NCI-H2196 treated with DMSO at 0.1 percent for 48 hours (cell line): ENCODE data around the gene KRT81.
"Not testable (repeated sequence)": the region's sequence is repeated elsewhere in the genome, so short reads cannot be mapped to it uniquely, and the experiment has no call there.

Experiments used
- DNase-seq: peaks from one replicate; lab custom pipeline; 2025; ENCODE audit not compliant: unreplicated experiment; lab: John Stamatoyannopoulos, UW

KRT81 gene

GRCh38 chr12:52243856-52244614, 47.3 kb downstream of the KRT81 start:
- peak; percentile 82 for DNase-seq

- DNase-seq, result peak; percentile 46
Measured at GRCh38 chr12:52243259-52243855, 48.0 kb downstream of the KRT81 start.

- no peak for DNase-seq
Measured at GRCh38 chr12:52242442-52243258, 48.7 kb downstream of the KRT81 start.

- DNase-seq, result no peak
Measured at GRCh38 chr12:52241205-52241842, 50.0 kb downstream of the KRT81 start.

DNA sequence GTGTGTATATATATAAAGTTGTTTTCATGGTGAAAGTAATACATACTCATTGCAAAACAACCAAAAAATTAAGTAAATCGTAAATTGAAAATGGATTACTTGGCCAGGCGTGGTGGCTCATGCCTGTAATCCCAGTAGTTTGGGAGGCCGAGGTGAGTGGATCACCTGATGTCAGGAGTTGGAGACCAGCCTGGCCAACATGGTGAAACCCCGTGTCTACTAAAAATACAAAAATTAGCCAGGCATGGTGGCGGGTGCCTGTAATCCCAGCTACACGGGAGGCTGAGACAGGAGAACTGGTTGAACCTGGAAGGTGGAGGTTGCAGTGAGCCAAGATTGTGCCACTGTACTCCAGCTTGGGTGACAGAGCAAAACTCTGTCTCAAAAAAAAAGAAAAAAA, 51.1 kb downstream of the KRT81 start:
- DNase-seq, result not testable (repeated sequence)

- no peak for DNase-seq
Measured at GRCh38 chr12:52239767-52240166, 51.6 kb downstream of the KRT81 start.

- no peak for DNase-seq
Measured at GRCh38 chr12:52238916-52239646, 52.3 kb downstream of the KRT81 start.

DNA sequence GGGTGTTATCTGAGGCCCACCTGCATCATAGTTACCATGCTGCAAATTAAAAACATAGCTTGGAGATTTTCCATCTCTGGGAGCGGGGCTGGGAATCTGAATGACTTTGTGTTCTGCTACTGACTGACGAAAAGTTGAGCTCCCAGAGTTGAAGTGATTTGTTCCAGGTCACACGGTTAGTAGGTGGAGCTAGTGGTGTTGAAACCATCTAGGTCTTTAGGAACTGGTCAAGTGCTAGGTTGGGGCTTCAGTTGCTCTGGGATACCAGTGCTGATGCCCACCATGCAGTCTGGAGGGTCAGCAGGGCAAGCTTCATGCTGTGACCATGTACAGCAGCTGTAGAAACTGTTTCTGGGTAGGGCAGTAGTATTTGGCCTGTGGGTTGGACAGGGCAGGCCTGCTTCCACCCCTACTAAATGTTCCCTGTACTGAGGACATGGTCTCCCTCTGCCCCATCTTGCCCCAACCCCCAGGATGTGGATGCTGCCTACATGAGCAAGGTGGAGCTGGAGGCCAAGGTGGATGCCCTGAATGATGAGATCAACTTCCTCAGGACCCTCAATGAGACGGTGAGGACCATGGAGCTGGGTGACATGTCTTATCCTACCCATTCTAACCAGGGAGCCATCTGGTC, 53.0 kb downstream of the KRT81 start:
- DNase-seq, result no peak

GRCh38 chr12:52236386-52237050, 54.8 kb downstream of the KRT81 start:
- no peak for DNase-seq
